ES-I3 (cell line): ENCODE measurements around the gene RAB6B.

Experiments
- H3K36me3 ChIP-seq: 2 replicates; pipeline ENCODE4 v1.6.1; 2013; ENCODE audit warnings: mild to moderate bottlenecking, low read length, control low read depth, moderate library complexity; ENCODE audit not compliant: insufficient read depth
- H3K4me1 ChIP-seq: 2 replicates; pipeline ENCODE4 v1.6.1; 2013; ENCODE audit warnings: mild to moderate bottlenecking, control low read depth, low read length; ENCODE audit not compliant: insufficient read depth
- H3K9ac ChIP-seq: 2 replicates; pipeline ENCODE4 v1.6.1; 2013; ENCODE audit warnings: low read depth, mild to moderate bottlenecking, low read length, moderate library complexity
- H3K9me3 ChIP-seq: 2 replicates; pipeline ENCODE4 v1.6.1; 2013; ENCODE audit warnings: mild to moderate bottlenecking, low read length, moderate library complexity; ENCODE audit not compliant: control insufficient read depth, insufficient read depth

The RAB6B gene

GRCh38 chr3:133883641-133884040, 12.0 kb downstream of the RAB6B start:
- Histone ChIP-seq H3K9me3 (peaks cover 3% of the 10 kb centered on the region; the same call in 1 of the 2 replicates), H3K4me1 (peaks cover 10% of the 10 kb centered on the region; the same call in 1 of the 2 replicates), H3K9ac (no peak overlapping the region), H3K36me3 (no peaks in the 10 kb centered on the region)

- no peaks in the 10 kb centered on the region for H3K36me3 ChIP-seq
- no peak overlapping the region for H3K9ac ChIP-seq
Observed at GRCh38 chr3:133882986-133883586, 12.6 kb downstream of the RAB6B start.

GRCh38 chr3:133881939-133882825, 13.5 kb downstream of the RAB6B start:
- no peaks in the 10 kb centered on the region for H3K36me3 ChIP-seq
- no peak overlapping the region for H3K9ac ChIP-seq
- peaks cover 3% of the 10 kb centered on the region; the same call in 1 of the 2 replicates for H3K9me3 ChIP-seq
- 0 out of 2 replicates have a peak, but pooled peaks cover 2% of the 10 kb centered on the region for H3K4me1 ChIP-seq

More at GRCh38 chr3:133882986-133883586, 12.6 kb downstream of the RAB6B start:
- H3K4me1 ChIP-seq: peaks cover 10% of the 10 kb centered on the region; the same call in 1 of the 2 replicates
- peaks cover 3% of the 10 kb centered on the region; the same call in 1 of the 2 replicates for H3K9me3 ChIP-seq

- H3K9me3 ChIP-seq: peaks cover 3% of the 10 kb centered on the region; the same call in 1 of the 2 replicates
- H3K9ac ChIP-seq: no peak overlapping the region
- H3K36me3 ChIP-seq: no peaks in the 10 kb centered on the region
Observed at GRCh38 chr3:133881492-133881891, 14.2 kb downstream of the RAB6B start.

GRCh38 chr3:133880886-133881455, 14.7 kb downstream of the RAB6B start:
- H3K9ac ChIP-seq: no peak overlapping the region
- no peaks in the 10 kb centered on the region for H3K4me1 ChIP-seq
- H3K9me3 ChIP-seq: peaks cover 3% of the 10 kb centered on the region; the same call in 1 of the 2 replicates
- H3K36me3 ChIP-seq: no peaks in the 10 kb centered on the region

More at GRCh38 chr3:133881492-133881891, 14.2 kb downstream of the RAB6B start:
- H3K4me1 ChIP-seq: no peaks in the 10 kb centered on the region

GRCh38 chr3:133880287-133880686, 15.4 kb downstream of the RAB6B start:
- Histone ChIP-seq H3K36me3 (no peaks in the 10 kb centered on the region), H3K9me3 (peaks cover 3% of the 10 kb centered on the region; the same call in 1 of the 2 replicates), H3K4me1 (no peaks in the 10 kb centered on the region), H3K9ac (no peak overlapping the region)

GRCh38 chr3:133878518-133878917, 17.2 kb downstream of the RAB6B start:
- peaks cover 3% of the 10 kb centered on the region; the same call in 1 of the 2 replicates for H3K9me3 ChIP-seq
- H3K36me3 ChIP-seq: no peaks in the 10 kb centered on the region
- no peak overlapping the region for H3K9ac ChIP-seq

GRCh38 chr3:133877221-133877620, 18.5 kb downstream of the RAB6B start:
- Histone ChIP-seq H3K9ac (no peak overlapping the region), H3K4me1 (no peaks in the 10 kb centered on the region), H3K36me3 (no peaks in the 10 kb centered on the region), H3K9me3 (peaks cover 3% of the 10 kb centered on the region; the same call in 1 of the 2 replicates)

More at GRCh38 chr3:133878518-133878917, 17.2 kb downstream of the RAB6B start:
- H3K4me1 ChIP-seq: no peaks in the 10 kb centered on the region

GRCh38 chr3:133874761-133875438, 20.8 kb downstream of the RAB6B start:
- no peaks in the 10 kb centered on the region for H3K4me1 ChIP-seq
- no peak overlapping the region for H3K9ac ChIP-seq
- H3K36me3 ChIP-seq: no peaks in the 10 kb centered on the region
- no peaks in the 10 kb centered on the region for H3K9me3 ChIP-seq

GRCh38 chr3:133874344-133874743, 21.3 kb downstream of the RAB6B start:
- no peaks in the 10 kb centered on the region for H3K36me3 ChIP-seq
- H3K4me1 ChIP-seq: no peaks in the 10 kb centered on the region
- no peak overlapping the region for H3K9ac ChIP-seq
- no peaks in the 10 kb centered on the region for H3K9me3 ChIP-seq

- Histone ChIP-seq H3K9me3 (no peaks in the 10 kb centered on the region), H3K9ac (no peak overlapping the region), H3K4me1 (no peaks in the 10 kb centered on the region), H3K36me3 (no peaks in the 10 kb centered on the region)
Observed at GRCh38 chr3:133872781-133873180, 22.9 kb downstream of the RAB6B start.

GRCh38 chr3:133872161-133872560, 23.5 kb downstream of the RAB6B start:
- Histone ChIP-seq H3K9me3 (no peaks in the 10 kb centered on the region), H3K9ac (no peak overlapping the region), H3K4me1 (no peaks in the 10 kb centered on the region), H3K36me3 (no peaks in the 10 kb centered on the region)

- H3K4me1 ChIP-seq: no peaks in the 10 kb centered on the region
- no peaks in the 10 kb centered on the region for H3K36me3 ChIP-seq
- H3K9ac ChIP-seq: no peak overlapping the region
- no peaks in the 10 kb centered on the region for H3K9me3 ChIP-seq
Observed at GRCh38 chr3:133871368-133872090, 24.2 kb downstream of the RAB6B start.
